ENCODE data around the gene FAM200A. TPM values are rescaled to one million over a fixed set of nuclear protein-coding genes. Genes with fewer than 3 reads are reported as not detected.
"Not testable (repeated sequence)": the region's sequence is repeated elsewhere in the genome, so short reads cannot be mapped to it uniquely, and the experiment has no call there.

FAM200A gene
- total and polyA plus RNA-seq, 2 of the 4 experiments (the other 2 are of a cell fraction) = 5.9 to 6.0 TPM

GRCh38 chr7:99545308-99545707 lies 6.6 kb downstream of the FAM200A start:
- 80% methylated on average over 1 of the region's 5 CpGs; no CpG with 5 or more reads in 1 of the 2 experiments for WGBS, 2 experiments (ENCODE audit: extremely low coverage in 2 of 2, insufficient read length in 1 of 2)
- intact Hi-C loops (cut with micrococcal nuclease) = not testable (repeated sequence)

More at GRCh38 chr7:99545308-99545707, 6.6 kb downstream of the FAM200A start:
- H2AK5ac ChIP-seq (ENCODE audit: low read depth, low read length); in situ Hi-C loops (cut with MboI; ENCODE audit: low sequenced_read_pairs); H2AFZ ChIP-seq (replicated peaks; ENCODE audit: low read length, poor library complexity); ATAC-seq (ENCODE audit: low read depth); H2BK15ac ChIP-seq (ENCODE audit: low read depth, low read length); H2BK120ac ChIP-seq (ENCODE audit: low read depth, low read length); POLR2A ChIA-PET (ENCODE audit: unreplicated experiment); H4K91ac ChIP-seq (ENCODE audit: insufficient read depth, low read depth, low read length); H4K5ac ChIP-seq (ENCODE audit: low read depth, low read length); H3K4me1 ChIP-seq (ENCODE audit: control insufficient read depth, insufficient read depth, low read length); H2BK5ac ChIP-seq (ENCODE audit: low read depth, low read length, poor library complexity, severe bottlenecking); H4K20me1 ChIP-seq (ENCODE audit: insufficient read depth, low read length); H2BK20ac ChIP-seq (ENCODE audit: low read depth, low read length); DNase-seq; H3K23ac ChIP-seq (ENCODE audit: low read depth, low read length); H2AK9ac ChIP-seq (replicated peaks; ENCODE audit: low read depth, low read length, poor library complexity); H3K9me1 ChIP-seq (ENCODE audit: insufficient read depth, low read length); H3K56ac ChIP-seq (ENCODE audit: extremely low read depth, insufficient read depth, low read length); H3K79me1 ChIP-seq (ENCODE audit: low read depth in 1 of 2, low read length in 2 of 2); BruUV-seq (replicated peaks); CTCF ChIA-PET; H3K27ac ChIP-seq (ENCODE audit: insufficient read depth, low read length); H3K14ac ChIP-seq (replicated peaks; ENCODE audit: low read depth, low read length); H4K8ac ChIP-seq (ENCODE audit: low read depth in 2 of 2, low read length in 2 of 2); H3K4me2 ChIP-seq (ENCODE audit: low read depth, low read length); H3K9ac ChIP-seq (ENCODE audit: low read depth, low read length); H3K18ac ChIP-seq (ENCODE audit: low read depth, low read length); dilution Hi-C loops (cut with HindIII; ENCODE audit: low sequenced_read_pairs, unreplicated experiment); H3K27me3 ChIP-seq (ENCODE audit: control insufficient read depth, insufficient read depth, low read length); H3K4ac ChIP-seq (ENCODE audit: low read depth, low read length); H3K4me3 ChIP-seq (ENCODE audit: insufficient read depth, low read depth, low read length): not testable (repeated sequence)
- Histone ChIP-seq H3K36me3 (ENCODE audit: control insufficient read depth, insufficient read depth, low read length) (peaks cover 19% of the 10 kb centered on the region), H3K9me3 (ENCODE audit: control insufficient read depth, insufficient read depth, low read length) (peaks cover 42% of the 10 kb centered on the region)

All from IMR-90 (cell line).